GM12874 (cell line): ENCODE results near the gene HECW1.
A peak's percentile ranks its signal among the peaks of the same experiment; 100 is the strongest.

ENCODE experiments used
- TF ChIP-seq, protein P1 (sequence below): IDR thresholded peaks from 2 replicates; pipeline ENCODE4 v1.5.1; 2011; ENCODE audit warnings: low read depth, mild to moderate bottlenecking, control low read depth, low read length, moderate library complexity; ENCODE audit not compliant: insufficient read depth

Gene HECW1

DNA sequence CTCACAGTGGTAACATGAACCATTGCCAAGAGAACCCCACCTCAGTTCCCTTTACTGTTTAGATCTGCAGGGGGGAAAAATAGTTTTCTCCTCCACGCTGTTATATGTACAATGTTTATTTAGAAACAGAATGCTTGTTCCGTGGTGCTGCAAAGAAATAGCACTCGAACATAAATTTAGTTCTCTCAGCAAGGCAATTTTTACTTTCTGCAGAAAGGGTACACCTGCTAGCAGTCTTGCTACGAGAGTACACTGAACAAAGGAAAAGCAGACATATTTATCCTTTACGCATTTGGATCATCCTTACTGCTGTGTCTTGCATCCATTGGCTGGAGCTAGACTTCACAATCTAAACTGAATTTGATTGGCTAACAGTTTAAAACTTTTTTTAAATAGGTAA lies 178.5 kb downstream of the HECW1 start:
- TF ChIP-seq, protein P1, sequence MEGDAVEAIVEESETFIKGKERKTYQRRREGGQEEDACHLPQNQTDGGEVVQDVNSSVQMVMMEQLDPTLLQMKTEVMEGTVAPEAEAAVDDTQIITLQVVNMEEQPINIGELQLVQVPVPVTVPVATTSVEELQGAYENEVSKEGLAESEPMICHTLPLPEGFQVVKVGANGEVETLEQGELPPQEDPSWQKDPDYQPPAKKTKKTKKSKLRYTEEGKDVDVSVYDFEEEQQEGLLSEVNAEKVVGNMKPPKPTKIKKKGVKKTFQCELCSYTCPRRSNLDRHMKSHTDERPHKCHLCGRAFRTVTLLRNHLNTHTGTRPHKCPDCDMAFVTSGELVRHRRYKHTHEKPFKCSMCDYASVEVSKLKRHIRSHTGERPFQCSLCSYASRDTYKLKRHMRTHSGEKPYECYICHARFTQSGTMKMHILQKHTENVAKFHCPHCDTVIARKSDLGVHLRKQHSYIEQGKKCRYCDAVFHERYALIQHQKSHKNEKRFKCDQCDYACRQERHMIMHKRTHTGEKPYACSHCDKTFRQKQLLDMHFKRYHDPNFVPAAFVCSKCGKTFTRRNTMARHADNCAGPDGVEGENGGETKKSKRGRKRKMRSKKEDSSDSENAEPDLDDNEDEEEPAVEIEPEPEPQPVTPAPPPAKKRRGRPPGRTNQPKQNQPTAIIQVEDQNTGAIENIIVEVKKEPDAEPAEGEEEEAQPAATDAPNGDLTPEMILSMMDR, result no peak

DNA sequence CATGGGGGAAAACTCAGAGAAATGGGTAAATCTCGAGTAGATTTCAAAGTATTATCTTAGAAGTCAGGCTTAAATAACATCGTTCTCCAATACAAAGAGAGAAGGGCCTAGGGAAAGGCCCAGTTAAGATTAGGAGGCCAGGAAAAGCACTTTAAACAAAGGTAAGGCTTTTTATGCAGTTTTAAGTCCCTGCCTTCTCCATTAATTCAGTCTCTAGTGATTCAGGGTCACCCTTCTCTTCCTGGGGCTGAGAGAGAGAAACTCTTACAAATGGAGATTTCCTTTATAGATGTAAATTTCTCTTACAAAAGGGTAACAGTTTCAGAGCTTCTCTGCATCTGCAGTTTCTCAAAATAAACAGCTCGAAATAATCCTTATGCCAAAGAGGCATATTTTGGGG lies 179.3 kb downstream of the HECW1 start:
- TF ChIP-seq, protein P1, result no peak

DNA sequence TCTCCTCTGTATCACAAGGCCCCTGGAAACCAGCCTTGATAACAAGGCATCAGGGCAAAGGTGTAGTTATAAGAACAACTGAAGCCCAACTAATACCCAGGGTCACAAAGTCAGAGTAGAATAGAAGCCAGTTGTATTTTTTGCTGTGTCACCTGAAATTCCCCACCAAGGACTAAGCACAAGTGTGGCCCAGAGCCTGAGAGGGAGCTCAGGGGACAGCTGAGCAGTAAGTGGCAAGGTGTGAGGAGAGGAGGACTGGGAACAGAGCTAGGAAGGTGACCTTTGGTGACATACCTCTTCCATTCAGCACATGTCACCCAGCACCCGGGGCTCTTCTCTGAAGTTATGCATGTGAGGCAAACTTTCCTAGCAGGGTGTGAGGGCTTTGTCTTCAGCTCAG lies 179.9 kb downstream of the HECW1 start:
- TF ChIP-seq, protein P1, result no peak

DNA sequence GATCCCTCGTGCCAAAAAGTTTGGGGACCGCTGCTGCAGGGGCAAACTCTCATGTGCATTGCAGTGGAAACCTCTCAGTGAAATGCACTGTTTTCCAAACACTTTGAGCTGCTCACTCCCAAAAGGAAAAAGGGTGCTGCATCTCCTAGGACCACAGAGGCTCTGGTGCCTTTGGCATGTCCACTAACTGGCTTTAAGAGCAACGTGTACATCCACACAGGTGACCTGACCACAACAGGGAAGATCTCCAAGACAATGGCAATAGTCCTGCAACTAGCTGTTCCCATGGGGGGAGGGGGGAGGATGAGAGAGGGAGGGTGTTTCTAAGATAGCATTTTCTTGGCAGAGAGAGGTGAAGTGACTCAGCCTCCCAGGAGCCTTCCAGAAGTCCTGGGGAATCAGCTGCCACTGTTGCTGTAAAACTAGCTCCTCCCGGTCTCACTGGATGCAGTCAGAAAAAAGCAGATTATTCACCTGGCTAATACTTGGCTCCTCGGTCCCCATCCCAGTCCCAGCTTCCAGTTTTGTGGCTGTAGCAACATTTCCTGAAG lies 181.7 kb downstream of the HECW1 start:
- TF ChIP-seq, protein P1, result no peak

DNA sequence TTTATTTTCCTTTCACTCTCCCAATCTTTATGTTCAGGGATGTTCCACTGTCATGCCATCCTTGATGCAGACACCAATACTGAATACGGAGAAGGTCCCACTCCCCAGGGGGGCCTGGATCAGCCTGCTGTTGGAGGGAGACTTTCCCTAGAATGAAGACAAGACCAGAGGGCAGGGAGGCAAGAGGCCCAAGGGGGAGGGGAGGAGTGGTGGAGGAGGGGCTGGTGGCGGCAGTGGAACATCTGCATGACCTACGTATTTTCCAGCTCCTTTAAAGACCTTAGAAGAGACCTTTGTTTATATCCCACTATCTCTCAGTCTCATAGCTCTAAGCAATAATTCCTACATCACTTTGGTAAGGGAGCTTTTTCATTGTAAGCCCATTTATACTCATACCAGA lies 183.0 kb downstream of the HECW1 start:
- TF ChIP-seq, protein P1, result no peak

DNA sequence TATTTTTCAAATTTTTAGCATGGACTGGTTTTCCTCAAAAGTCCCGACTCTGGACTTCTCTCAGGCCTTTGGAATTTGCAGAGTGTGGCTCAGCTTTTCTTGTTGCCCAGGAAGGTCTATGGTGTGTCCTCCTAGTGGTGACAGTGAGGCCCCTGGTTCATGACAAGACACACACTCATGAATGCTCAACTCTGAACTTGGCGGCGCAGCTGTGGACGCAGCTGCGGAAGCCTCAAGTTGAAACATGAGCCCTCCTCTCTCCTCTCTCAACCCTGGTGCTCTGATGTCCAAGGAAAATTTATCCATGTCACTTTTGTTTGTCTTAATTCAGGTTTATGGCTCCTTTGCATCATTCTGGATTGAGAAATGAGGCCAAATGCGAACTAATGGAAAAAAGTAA lies 183.9 kb downstream of the HECW1 start:
- TF ChIP-seq, protein P1, result 0 out of 2 replicates have a peak, but pooled peaks have one; percentile 17

DNA sequence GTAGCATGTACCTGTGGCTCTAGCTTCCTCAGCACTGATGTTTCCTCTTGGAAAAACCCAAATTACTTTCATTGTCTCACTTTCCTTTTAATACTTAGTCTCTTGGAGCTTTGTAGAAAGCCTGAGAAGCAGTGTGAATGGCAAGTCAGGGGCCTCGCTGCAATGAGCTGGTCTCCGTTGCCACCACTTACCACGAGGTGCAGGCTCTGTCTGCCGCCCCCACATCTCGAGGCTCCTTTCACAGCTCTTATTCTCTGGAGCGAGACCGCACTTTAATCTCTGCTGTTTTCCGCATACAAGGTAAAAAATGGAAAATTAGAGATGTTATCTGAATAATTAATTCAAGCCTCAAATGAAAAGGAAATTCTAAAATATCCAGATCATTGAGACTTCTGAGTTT lies 186.2 kb downstream of the HECW1 start:
- TF ChIP-seq, protein P1, result no peak
